ENCODE data around the gene LMF1.
"Not testable (repeated sequence)": the region's sequence is repeated elsewhere in the genome, so short reads cannot be mapped to it uniquely, and the experiment has no call there.

Gene LMF1

GRCh38 chr16:822909-823297 is 147.9 kb downstream of the LMF1 start:
- H3K36me3 ChIP-seq (ENCODE audit: insufficient read depth, insufficient read length, low read length) = no peaks in the 10 kb centered on the region
- no peaks in the 10 kb centered on the region for H3K27me3 ChIP-seq (ENCODE audit: insufficient read depth, insufficient read length)
- no peak for TF ChIP-seq SUZ12 (IDR thresholded peaks at IDR 0.05; ENCODE audit: extremely low read depth, insufficient read depth, insufficient read length)
- TF ChIP-seq YY1 (IDR thresholded peaks at IDR 0.05; ENCODE audit: insufficient read depth, insufficient read length) = no peak
- TF ChIP-seq ZNF274 (IDR thresholded peaks at IDR 0.05; ENCODE audit: low read depth, low read length) = no peak
- DNase-seq (ENCODE audit: low read depth, low spot score) = no peak
- no peak overlapping the region for H3K9ac ChIP-seq (ENCODE audit: insufficient read length, low read depth)
- no peaks in the 10 kb centered on the region for H3K9me3 ChIP-seq (ENCODE audit: insufficient read depth, low read length)
- peaks cover 9% of the 10 kb centered on the region for H3K4me1 ChIP-seq (ENCODE audit: insufficient read depth, insufficient read length)
- H3K4me3 ChIP-seq (ENCODE audit: insufficient read length, low read depth) = no peak overlapping the region

GRCh38 chr16:822174-822908 is 148.4 kb downstream of the LMF1 start:
- Histone ChIP-seq H3K4me3 (ENCODE audit: insufficient read length, low read depth) (no peak overlapping the region), H3K36me3 (ENCODE audit: insufficient read depth, insufficient read length, low read length) (no peaks in the 10 kb centered on the region), H3K4me1 (ENCODE audit: insufficient read depth, insufficient read length) (peaks cover 7% of the 10 kb centered on the region), H3K9me3 (ENCODE audit: insufficient read depth, low read length) (no peaks in the 10 kb centered on the region), H3K9ac (ENCODE audit: insufficient read length, low read depth) (no peak overlapping the region), H3K27me3 (ENCODE audit: insufficient read depth, insufficient read length) (no peaks in the 10 kb centered on the region)
- TF ChIP-seq SUZ12 (IDR thresholded peaks at IDR 0.05; ENCODE audit: extremely low read depth, insufficient read depth, insufficient read length) (no peak), YY1 (IDR thresholded peaks at IDR 0.05; ENCODE audit: insufficient read depth, insufficient read length) (no peak), ZNF274 (IDR thresholded peaks at IDR 0.05; ENCODE audit: low read depth, low read length) (no peak)
- no peak for DNase-seq (ENCODE audit: low read depth, low spot score)

- Histone ChIP-seq H3K4me1 (ENCODE audit: insufficient read depth, insufficient read length) (peaks cover 5% of the 10 kb centered on the region), H3K9me3 (ENCODE audit: insufficient read depth, low read length) (no peaks in the 10 kb centered on the region), H3K9ac (ENCODE audit: insufficient read length, low read depth) (no peak overlapping the region), H3K36me3 (ENCODE audit: insufficient read depth, insufficient read length, low read length) (no peaks in the 10 kb centered on the region), H3K27me3 (ENCODE audit: insufficient read depth, insufficient read length) (no peaks in the 10 kb centered on the region), H3K4me3 (ENCODE audit: insufficient read length, low read depth) (no peak overlapping the region)
- no peak for DNase-seq (ENCODE audit: low read depth, low spot score)
- TF ChIP-seq ZNF274 (IDR thresholded peaks at IDR 0.05; ENCODE audit: low read depth, low read length) (no peak), SUZ12 (IDR thresholded peaks at IDR 0.05; ENCODE audit: extremely low read depth, insufficient read depth, insufficient read length) (no peak), YY1 (IDR thresholded peaks at IDR 0.05; ENCODE audit: insufficient read depth, insufficient read length) (no peak)
These were observed 149.0 kb downstream of the LMF1 start for GRCh38 chr16:821751-822150.

GRCh38 chr16:820748-821147 is 150.0 kb downstream of the LMF1 start:
- no peak for TF ChIP-seq ZNF274 (IDR thresholded peaks at IDR 0.05; ENCODE audit: low read depth, low read length)
- no peak for TF ChIP-seq SUZ12 (IDR thresholded peaks at IDR 0.05; ENCODE audit: extremely low read depth, insufficient read depth, insufficient read length)
- TF ChIP-seq YY1 (IDR thresholded peaks at IDR 0.05; ENCODE audit: insufficient read depth, insufficient read length) = no peak
- no peak for DNase-seq (ENCODE audit: low read depth, low spot score)
- Histone ChIP-seq H3K4me1 (ENCODE audit: insufficient read depth, insufficient read length) (peaks cover 7% of the 10 kb centered on the region), H3K9me3 (ENCODE audit: insufficient read depth, low read length) (no peaks in the 10 kb centered on the region), H3K9ac (ENCODE audit: insufficient read length, low read depth) (no peak overlapping the region), H3K4me3 (ENCODE audit: insufficient read length, low read depth) (no peak overlapping the region), H3K36me3 (ENCODE audit: insufficient read depth, insufficient read length, low read length) (no peaks in the 10 kb centered on the region), H3K27me3 (ENCODE audit: insufficient read depth, insufficient read length) (no peaks in the 10 kb centered on the region)

- H3K36me3 ChIP-seq (ENCODE audit: insufficient read depth, insufficient read length, low read length); H3K4me3 ChIP-seq (ENCODE audit: insufficient read length, low read depth); H3K9me3 ChIP-seq (ENCODE audit: insufficient read depth, low read length); H3K4me1 ChIP-seq (ENCODE audit: insufficient read depth, insufficient read length); H3K27me3 ChIP-seq (ENCODE audit: insufficient read depth, insufficient read length); DNase-seq (ENCODE audit: low read depth, low spot score); H3K9ac ChIP-seq (ENCODE audit: insufficient read length, low read depth): not testable (repeated sequence)
These were observed 150.8 kb downstream of the LMF1 start for GRCh38 chr16:820044-820408.

GRCh38 chr16:819336-820043 is 151.3 kb downstream of the LMF1 start:
- Histone ChIP-seq H3K4me3 (ENCODE audit: insufficient read length, low read depth) (no peak overlapping the region), H3K27me3 (ENCODE audit: insufficient read depth, insufficient read length) (no peaks in the 10 kb centered on the region), H3K36me3 (ENCODE audit: insufficient read depth, insufficient read length, low read length) (no peaks in the 10 kb centered on the region), H3K9ac (ENCODE audit: insufficient read length, low read depth) (no peak overlapping the region), H3K9me3 (ENCODE audit: insufficient read depth, low read length) (no peaks in the 10 kb centered on the region), H3K4me1 (ENCODE audit: insufficient read depth, insufficient read length) (peaks cover 7% of the 10 kb centered on the region)
- TF ChIP-seq YY1 (IDR thresholded peaks at IDR 0.05; ENCODE audit: insufficient read depth, insufficient read length) = no peak
- no peak for TF ChIP-seq SUZ12 (IDR thresholded peaks at IDR 0.05; ENCODE audit: extremely low read depth, insufficient read depth, insufficient read length)
- no peak for TF ChIP-seq ZNF274 (IDR thresholded peaks at IDR 0.05; ENCODE audit: low read depth, low read length)
- DNase-seq (ENCODE audit: low read depth, low spot score) = no peak

- TF ChIP-seq ZNF274 (IDR thresholded peaks at IDR 0.05; ENCODE audit: low read depth, low read length) = no peak
- H3K36me3 ChIP-seq (ENCODE audit: insufficient read depth, insufficient read length, low read length) = no peaks in the 10 kb centered on the region
- H3K9me3 ChIP-seq (ENCODE audit: insufficient read depth, low read length) = no peaks in the 10 kb centered on the region
- no peak overlapping the region for H3K9ac ChIP-seq (ENCODE audit: insufficient read length, low read depth)
- H3K4me3 ChIP-seq (ENCODE audit: insufficient read length, low read depth) = no peak overlapping the region
- DNase-seq (ENCODE audit: low read depth, low spot score) = no peak
- H3K27me3 ChIP-seq (ENCODE audit: insufficient read depth, insufficient read length) = no peaks in the 10 kb centered on the region
- peaks cover 9% of the 10 kb centered on the region for H3K4me1 ChIP-seq (ENCODE audit: insufficient read depth, insufficient read length)
These were observed 152.2 kb downstream of the LMF1 start for GRCh38 chr16:818592-818991.
